OCI-LY3 (cell line): ENCODE results near the gene ART5.
A peak's percentile ranks its signal among the peaks of the same experiment; 100 is the strongest.

Source experiments
- H2AFZ ChIP-seq: fragments of 200-600, 300-600 bp; shearing (Covaris generic); 2 replicates; pipeline ENCODE4 v1.6.0; 2014; ENCODE audit warnings: antibody characterized with exemption, low read depth, low read length
- H3K27ac ChIP-seq: fragments of 200-600, 300-600 bp; sonication (generic); 2 replicates; pipeline ENCODE4 v1.5.1; 2014; ENCODE audit warnings: mild to moderate bottlenecking, low read length, moderate library complexity, mixed read lengths
- H3K27me3 ChIP-seq: fragments of 200-600, 300-600 bp; sonication (generic); 2 replicates; pipeline ENCODE4 v1.6.1; 2014; ENCODE audit warnings: low read depth, low read length, mixed read lengths
- H3K36me3 ChIP-seq: fragments of 200-600, 300-600 bp; sonication (generic); replicated peaks from 2 replicates; pipeline ENCODE3; 2014; ENCODE audit warnings: low read depth, low read length, mixed read lengths
- H3K4me1 ChIP-seq: fragments of 300-600, 200-600 bp; sonication (generic); 2 replicates; pipeline ENCODE4 v1.6.1; 2014; ENCODE audit warnings: low read length, mixed read lengths
- H3K4me2 ChIP-seq: fragments of 200-600, 300-600 bp; sonication (generic); 2 replicates; pipeline ENCODE4 v1.6.1; 2014; ENCODE audit warnings: low read length, mixed read lengths
- H3K4me3 ChIP-seq: fragments of 300-600, 200-600 bp; sonication (generic); 2 replicates; pipeline ENCODE4 v1.5.1; 2014; ENCODE audit warnings: antibody characterized with exemption, mild to moderate bottlenecking, low read length, moderate library complexity
- H3K79me2 ChIP-seq: fragments of 300-600, 200-600 bp; shearing (Covaris generic); 2 replicates; pipeline ENCODE4 v1.6.1; 2014; ENCODE audit warnings: mild to moderate bottlenecking, low read length, mixed read lengths
- H3K9ac ChIP-seq: fragments of 300-600, 200-600 bp; shearing (Covaris generic); 2 replicates; pipeline ENCODE4 v1.6.0; 2014; ENCODE audit warnings: mild to moderate bottlenecking, low read length, moderate library complexity
- H3K9me3 ChIP-seq: fragments of 200-600, 300-600 bp; shearing (Covaris generic); 2 replicates; pipeline ENCODE4 v1.6.1; 2014; ENCODE audit warnings: low read length, mixed read lengths; ENCODE audit not compliant: insufficient read depth
- H4K20me1 ChIP-seq: fragments of 200-600, 300-600 bp; sonication (generic); 2 replicates; pipeline ENCODE4 v1.6.1; 2016; ENCODE audit warnings: low read length, mixed read lengths; ENCODE audit not compliant: insufficient read depth
- CTCF ChIP-seq: fragments of 200-600, 300-600 bp; sonication (generic); IDR thresholded peaks from 2 replicates; pipeline ENCODE4 v1.5.1; 2014; ENCODE audit warnings: antibody characterized with exemption, low read length, low read depth
- EZH2phosphoT487 ChIP-seq: fragments of 200-600 bp; shearing (Covaris generic); IDR thresholded peaks from 2 replicates; pipeline ENCODE4 v1.6.1; 2018; ENCODE audit warnings: antibody characterized with exemption, mixed run types, low read depth

ART5 gene

GRCh38 chr11:3614742-3615171 is 27.0 kb downstream of the ART5 start:
- no peaks in the 10 kb centered on the region for H3K9me3 ChIP-seq
- no peak for TF ChIP-seq EZH2phosphoT487
- TF ChIP-seq CTCF = no peak
- no peaks in the 10 kb centered on the region for H3K79me2 ChIP-seq
- H3K4me1 ChIP-seq = peaks cover 15% of the 10 kb centered on the region
- no peak overlapping the region for H3K27ac ChIP-seq
- H3K27me3 ChIP-seq = no peaks in the 10 kb centered on the region
- no peaks in the 10 kb centered on the region for H3K36me3 ChIP-seq
- H3K9ac ChIP-seq = no peak overlapping the region
- no peaks in the 10 kb centered on the region for H4K20me1 ChIP-seq
- H2AFZ ChIP-seq = no peak overlapping the region
- H3K4me3 ChIP-seq = peak overlapping the region; percentile 55
- H3K4me2 ChIP-seq = peak overlapping the region; percentile 83

DNA sequence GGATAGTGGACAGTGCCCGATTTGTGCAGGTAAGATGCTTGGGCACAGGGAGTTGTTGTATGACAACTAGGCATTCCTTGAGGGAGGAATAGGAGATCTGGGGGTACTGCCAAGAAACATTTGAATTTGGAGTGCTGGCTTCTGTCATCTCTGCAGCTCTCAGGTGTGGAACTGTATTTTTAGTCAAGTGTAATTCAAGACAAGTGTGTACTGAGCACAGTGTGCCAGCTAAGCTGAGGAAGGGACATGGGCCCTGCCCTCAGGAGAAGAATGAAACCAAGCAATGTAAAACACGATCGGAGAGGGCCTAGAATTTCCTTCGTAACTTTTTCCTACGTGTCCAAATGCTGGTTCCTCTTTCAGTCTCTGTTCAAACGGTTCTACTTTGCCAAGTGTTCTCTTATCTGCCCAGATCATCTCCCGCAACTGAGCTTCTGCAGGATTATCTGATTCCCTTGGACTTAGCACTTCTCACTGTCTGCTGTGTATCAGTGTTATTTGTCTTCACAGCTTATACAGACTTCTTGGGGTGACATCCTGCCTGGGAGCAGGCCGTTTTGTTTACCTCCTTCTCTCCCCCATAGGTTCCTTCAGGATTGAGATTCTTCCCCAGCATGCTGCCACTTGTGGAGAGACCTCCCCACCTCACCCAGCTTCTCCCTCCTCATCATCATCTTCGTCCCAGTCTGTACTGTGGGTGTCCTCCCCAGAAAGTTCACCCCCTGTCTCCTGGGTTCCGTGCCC is 27.6 kb downstream of the ART5 start:
- Histone ChIP-seq H3K4me2 (peak overlapping the region; percentile 83), H3K36me3 (no peaks in the 10 kb centered on the region), H3K27ac (no peak overlapping the region), H3K4me3 (peak overlapping the region; percentile 55), H3K9ac (peak overlapping the region; percentile 37; the same call in 1 of the 2 replicates), H4K20me1 (no peaks in the 10 kb centered on the region), H3K4me1 (peaks cover 15% of the 10 kb centered on the region), H3K79me2 (no peaks in the 10 kb centered on the region), H3K27me3 (no peaks in the 10 kb centered on the region), H3K9me3 (no peaks in the 10 kb centered on the region), H2AFZ (peak overlapping the region; percentile 61)
- TF ChIP-seq EZH2phosphoT487 (no peak), CTCF (no peak)

DNA sequence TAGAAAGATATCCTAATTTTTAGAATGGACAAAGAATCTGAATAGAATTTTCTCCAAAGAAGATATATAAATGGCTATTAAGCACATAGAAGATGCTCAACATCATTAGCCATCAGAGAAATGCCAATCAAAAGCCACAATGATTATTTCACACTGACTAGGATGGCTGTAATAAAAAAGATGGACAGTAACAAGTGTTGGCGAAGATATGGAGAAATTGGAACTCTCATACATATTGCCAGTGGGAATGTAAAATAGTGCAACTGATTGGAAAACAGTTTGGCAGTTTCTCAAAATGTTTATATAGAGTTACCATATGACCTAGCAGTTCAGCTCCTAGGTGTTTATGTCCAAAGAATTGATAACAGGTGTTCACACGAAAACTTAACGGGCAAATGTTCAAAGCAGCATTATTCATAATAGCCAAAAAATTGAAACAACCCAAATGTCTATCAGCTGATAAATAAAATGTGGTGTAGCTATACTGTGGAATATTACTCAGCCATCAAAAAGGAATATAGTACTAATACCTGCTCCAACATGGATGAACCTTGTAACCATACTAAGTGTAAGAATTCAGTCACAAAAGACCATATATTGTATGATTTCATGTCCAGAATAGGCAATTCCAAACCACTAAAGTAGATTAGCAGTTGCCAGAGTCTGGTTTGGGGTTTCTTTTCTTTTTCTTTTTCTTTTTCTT is 29.7 kb downstream of the ART5 start:
- H3K79me2 ChIP-seq = no peaks in the 10 kb centered on the region
- no peaks in the 10 kb centered on the region for H4K20me1 ChIP-seq
- no peak overlapping the region for H2AFZ ChIP-seq
- TF ChIP-seq CTCF (no peak), EZH2phosphoT487 (no peak)
- no peak overlapping the region for H3K9ac ChIP-seq
- H3K27me3 ChIP-seq = no peaks in the 10 kb centered on the region
- no peak overlapping the region for H3K4me2 ChIP-seq
- H3K9me3 ChIP-seq = no peaks in the 10 kb centered on the region
- H3K4me1 ChIP-seq = peaks cover 15% of the 10 kb centered on the region
- H3K36me3 ChIP-seq = no peaks in the 10 kb centered on the region
- no peak overlapping the region for H3K4me3 ChIP-seq
- no peak overlapping the region for H3K27ac ChIP-seq

- H2AFZ ChIP-seq = no peak overlapping the region
- H3K36me3 ChIP-seq = no peaks in the 10 kb centered on the region
- no peaks in the 10 kb centered on the region for H4K20me1 ChIP-seq
- no peak overlapping the region for H3K27ac ChIP-seq
- no peaks in the 10 kb centered on the region for H3K79me2 ChIP-seq
- H3K9me3 ChIP-seq = no peaks in the 10 kb centered on the region
- no peak for TF ChIP-seq CTCF
- TF ChIP-seq EZH2phosphoT487 = no peak
- no peak overlapping the region for H3K4me3 ChIP-seq
- no peak overlapping the region for H3K9ac ChIP-seq
- no peak overlapping the region for H3K4me2 ChIP-seq
- no peaks in the 10 kb centered on the region for H3K27me3 ChIP-seq
- peaks cover 15% of the 10 kb centered on the region for H3K4me1 ChIP-seq
Observed at GRCh38 chr11:3610846-3611245, 30.9 kb downstream of the ART5 start.
